Mucosa of stomach (tissue), 1 donor: Measurements from ENCODE around the gene PRCC.

Experiments used
- H3K27me3 ChIP-seq: one replicate; pipeline ENCODE4 v1.7.0; 2013; ENCODE audit warnings: mild to moderate bottlenecking, low read length; ENCODE audit not compliant: control insufficient read depth, insufficient read depth
- H3K36me3 ChIP-seq: one replicate; pipeline ENCODE4 v1.7.0; 2013; ENCODE audit warnings: low read length; ENCODE audit not compliant: control insufficient read depth, insufficient read depth
- H3K4me1 ChIP-seq: one replicate; pipeline ENCODE4 v1.7.0; 2013; ENCODE audit warnings: mild to moderate bottlenecking, low read length; ENCODE audit not compliant: control insufficient read depth, insufficient read depth
- H3K4me3 ChIP-seq: one replicate; pipeline ENCODE4 v1.7.0; 2013; ENCODE audit warnings: low read length
- H3K9ac ChIP-seq: one replicate; pipeline ENCODE4 v1.7.0; 2013; ENCODE audit warnings: mild to moderate bottlenecking, low read length, moderate library complexity
- H3K9me3 ChIP-seq: one replicate; pipeline ENCODE4 v1.7.0; 2013; ENCODE audit warnings: mild to moderate bottlenecking, low read length, moderate library complexity; ENCODE audit not compliant: control insufficient read depth
- donor health status: Pancreatic carcinoma.

Gene PRCC

DNA sequence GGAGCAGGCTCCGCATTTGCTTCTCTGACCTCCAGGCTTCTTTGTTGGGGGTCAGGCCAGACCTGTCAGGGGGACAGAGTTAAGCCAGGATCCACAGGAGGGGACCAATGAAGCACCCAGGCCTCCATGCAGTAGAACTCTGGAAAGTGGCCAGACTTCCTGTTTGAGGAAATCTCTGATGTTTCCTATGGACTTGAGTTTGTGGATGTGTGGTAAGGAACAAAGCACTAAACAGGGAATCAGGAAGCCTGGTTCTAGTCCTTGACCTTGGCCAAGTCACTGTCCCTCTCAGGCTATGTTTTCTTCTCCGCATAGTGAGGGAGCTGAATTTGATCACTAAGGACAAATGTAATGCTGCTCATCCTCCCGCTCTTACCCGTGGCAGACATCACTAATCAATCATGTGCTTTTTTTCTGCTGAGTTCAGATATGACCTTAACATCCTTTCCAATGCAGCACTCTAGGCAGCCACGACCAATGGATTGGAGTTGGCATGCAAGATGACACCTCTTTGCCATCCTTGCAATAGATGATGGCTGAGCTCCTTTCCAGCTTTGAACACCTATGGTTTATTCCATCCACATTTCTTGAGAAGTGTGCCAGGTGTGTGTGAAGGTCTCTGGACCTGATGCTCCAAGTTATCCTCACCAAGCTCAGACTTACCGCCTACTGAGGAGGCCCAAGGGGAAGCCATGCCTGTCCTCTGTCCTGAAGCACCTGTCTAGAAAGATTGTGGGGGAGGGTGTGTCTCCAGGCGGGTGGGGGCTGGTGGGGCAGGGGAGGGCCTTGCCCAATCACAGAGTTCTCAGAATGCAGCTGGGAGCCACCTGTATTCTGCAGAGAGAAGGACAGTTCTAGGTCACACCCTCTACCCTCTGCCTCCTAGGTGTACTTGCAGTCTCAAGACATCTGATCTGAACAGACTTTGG is 39.4 kb downstream of the PRCC start:
- Histone ChIP-seq H3K27me3 (peaks cover 2% of the 10 kb centered on the region), H3K9ac (no peak overlapping the region), H3K9me3 (no peaks in the 10 kb centered on the region), H3K4me1 (peaks cover 11% of the 10 kb centered on the region), H3K4me3 (no peak overlapping the region), H3K36me3 (no peaks in the 10 kb centered on the region)

- no peak overlapping the region for H3K4me3 ChIP-seq
- no peaks in the 10 kb centered on the region for H3K36me3 ChIP-seq
- no peaks in the 10 kb centered on the region for H3K9me3 ChIP-seq
- H3K9ac ChIP-seq, result no peak overlapping the region
- peaks cover 8% of the 10 kb centered on the region for H3K27me3 ChIP-seq
- peaks cover 11% of the 10 kb centered on the region for H3K4me1 ChIP-seq
Observed at GRCh38 chr1:156807627-156808026, 40.3 kb downstream of the PRCC start.

GRCh38 chr1:156808186-156809030 is 41.1 kb downstream of the PRCC start:
- H3K4me1 ChIP-seq, result peaks cover 19% of the 10 kb centered on the region

GRCh38 chr1:156809281-156809680 is 41.9 kb downstream of the PRCC start:
- Histone ChIP-seq H3K9ac (no peak overlapping the region), H3K36me3 (no peaks in the 10 kb centered on the region), H3K9me3 (no peaks in the 10 kb centered on the region), H3K4me1 (peaks cover 24% of the 10 kb centered on the region), H3K4me3 (no peak overlapping the region), H3K27me3 (peaks cover 8% of the 10 kb centered on the region)

More at GRCh38 chr1:156808186-156809030, 41.1 kb downstream of the PRCC start:
- Histone ChIP-seq H3K9me3 (no peaks in the 10 kb centered on the region), H3K9ac (no peak overlapping the region), H3K27me3 (peaks cover 8% of the 10 kb centered on the region), H3K36me3 (no peaks in the 10 kb centered on the region), H3K4me3 (no peak overlapping the region)

DNA sequence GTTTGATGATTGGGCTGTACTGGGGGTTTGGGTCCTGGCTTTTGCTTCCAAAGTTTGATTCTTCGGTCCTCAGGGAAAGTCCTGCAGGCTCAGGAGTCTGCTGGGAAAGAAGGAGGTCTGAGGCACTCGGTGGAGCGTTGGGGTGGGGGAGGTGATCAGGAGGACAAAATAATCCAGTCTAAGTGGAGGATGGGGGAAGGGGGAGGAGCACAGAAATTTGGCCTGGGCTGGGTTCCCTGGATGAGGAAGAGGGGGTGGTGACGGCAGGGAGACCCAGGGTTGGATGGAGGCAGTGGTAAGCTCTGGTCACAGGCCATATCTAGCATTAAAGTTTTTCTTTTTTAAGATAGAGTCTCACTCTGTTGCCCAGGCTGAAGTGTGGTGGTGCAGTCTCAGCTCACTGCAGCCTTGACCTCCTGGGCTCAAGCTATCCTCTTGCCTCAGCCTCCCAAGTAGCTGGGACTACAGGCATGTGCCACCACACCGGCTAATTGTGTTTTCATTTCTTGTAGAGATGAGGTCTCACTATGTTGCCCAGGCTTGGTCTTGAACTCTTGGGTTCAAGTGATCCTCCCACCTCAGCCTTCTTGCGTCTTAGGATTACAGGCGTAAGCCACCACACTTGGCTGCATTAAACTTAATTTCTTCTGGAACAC is 42.5 kb downstream of the PRCC start:
- no peaks in the 10 kb centered on the region for H3K36me3 ChIP-seq
- H3K27me3 ChIP-seq, result peaks cover 8% of the 10 kb centered on the region
- H3K9me3 ChIP-seq, result no peaks in the 10 kb centered on the region
- H3K4me1 ChIP-seq, result peaks cover 24% of the 10 kb centered on the region
- no peak overlapping the region for H3K4me3 ChIP-seq
- H3K9ac ChIP-seq, result no peak overlapping the region

GRCh38 chr1:156811168-156811567 is 43.8 kb downstream of the PRCC start:
- Histone ChIP-seq H3K36me3 (no peaks in the 10 kb centered on the region), H3K9ac (no peak overlapping the region), H3K4me1 (peaks cover 26% of the 10 kb centered on the region), H3K4me3 (no peak overlapping the region), H3K27me3 (peaks cover 8% of the 10 kb centered on the region), H3K9me3 (no peaks in the 10 kb centered on the region)

GRCh38 chr1:156812293-156812990 is 45.1 kb downstream of the PRCC start:
- H3K9me3 ChIP-seq, result no peaks in the 10 kb centered on the region
- no peaks in the 10 kb centered on the region for H3K36me3 ChIP-seq
- no peak overlapping the region for H3K4me3 ChIP-seq
- peaks cover 8% of the 10 kb centered on the region for H3K27me3 ChIP-seq
- H3K4me1 ChIP-seq, result peaks cover 26% of the 10 kb centered on the region
- H3K9ac ChIP-seq, result no peak overlapping the region

DNA sequence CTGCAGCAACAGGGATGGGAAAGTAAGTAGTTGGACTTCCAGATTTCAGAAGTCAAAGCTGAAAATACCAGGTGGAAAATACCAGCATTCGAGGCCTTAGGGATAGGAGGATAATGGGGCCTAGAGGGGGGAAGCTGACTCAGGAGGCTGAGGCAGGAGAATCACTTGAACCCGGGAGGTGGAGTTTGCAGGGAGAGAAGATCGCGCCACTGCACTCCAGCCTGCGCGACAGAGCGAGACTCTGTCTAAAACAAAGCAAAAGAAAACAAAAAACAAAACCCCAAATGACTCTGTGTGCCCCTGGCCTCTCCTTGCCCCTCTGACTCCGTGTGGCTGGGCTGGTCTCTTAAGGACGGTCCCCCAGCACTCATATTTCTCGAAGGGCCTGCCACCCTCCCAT is 46.0 kb downstream of the PRCC start:
- H3K27me3 ChIP-seq, result peaks cover 8% of the 10 kb centered on the region
- no peaks in the 10 kb centered on the region for H3K9me3 ChIP-seq
- H3K9ac ChIP-seq, result peak overlapping the region; percentile 60

DNA sequence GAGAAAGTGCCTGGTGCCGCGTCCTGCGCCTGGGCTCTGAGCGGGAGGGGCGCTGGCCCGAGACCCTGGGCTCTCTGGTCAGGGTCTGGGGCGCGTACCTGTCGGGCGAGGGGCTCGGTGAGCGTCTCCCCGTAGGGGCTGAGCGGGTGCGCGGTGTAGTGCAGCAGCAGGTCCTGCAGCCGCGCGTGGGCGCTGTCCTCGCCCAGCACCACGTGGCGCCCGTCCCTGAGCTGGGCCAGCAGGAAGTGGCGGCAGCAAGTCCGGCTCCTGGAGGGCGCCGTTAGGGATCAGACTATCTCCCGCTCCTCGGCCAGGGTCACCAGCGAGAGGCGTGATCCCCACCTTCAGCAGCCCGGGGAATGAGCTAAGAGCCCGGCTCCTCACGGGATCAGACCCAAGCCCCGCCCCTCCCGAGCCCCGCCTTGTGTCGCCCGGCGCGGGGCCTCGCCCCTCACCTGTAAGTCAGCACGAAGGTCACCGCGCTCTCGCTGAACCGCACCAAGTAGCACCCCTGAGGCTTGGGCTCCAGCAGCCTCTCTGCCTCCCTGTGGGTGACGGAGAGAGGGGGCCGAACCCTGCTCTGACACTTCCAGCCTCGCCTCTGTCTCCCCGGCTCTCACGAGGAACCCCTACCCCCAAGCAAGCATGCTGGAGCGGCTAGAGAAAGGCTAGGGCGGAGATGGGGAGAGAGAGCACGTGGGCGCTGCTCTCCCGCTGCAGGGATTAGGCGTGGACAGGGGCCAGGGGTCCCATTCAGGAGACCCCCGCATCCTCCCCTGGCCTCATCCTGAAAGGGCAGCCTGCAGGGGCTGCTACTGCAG is 46.6 kb downstream of the PRCC start:
- Histone ChIP-seq H3K4me1 (peaks cover 26% of the 10 kb centered on the region), H3K4me3 (peak overlapping the region; percentile 67), H3K9ac (peak overlapping the region; percentile 60), H3K36me3 (no peaks in the 10 kb centered on the region), H3K9me3 (no peaks in the 10 kb centered on the region), H3K27me3 (peaks cover 8% of the 10 kb centered on the region)

More for the DNA sequence above, 46.0 kb downstream of the PRCC start:
- H3K36me3 ChIP-seq, result no peaks in the 10 kb centered on the region
- peaks cover 26% of the 10 kb centered on the region for H3K4me1 ChIP-seq
- H3K4me3 ChIP-seq, result peak overlapping the region; percentile 67

DNA sequence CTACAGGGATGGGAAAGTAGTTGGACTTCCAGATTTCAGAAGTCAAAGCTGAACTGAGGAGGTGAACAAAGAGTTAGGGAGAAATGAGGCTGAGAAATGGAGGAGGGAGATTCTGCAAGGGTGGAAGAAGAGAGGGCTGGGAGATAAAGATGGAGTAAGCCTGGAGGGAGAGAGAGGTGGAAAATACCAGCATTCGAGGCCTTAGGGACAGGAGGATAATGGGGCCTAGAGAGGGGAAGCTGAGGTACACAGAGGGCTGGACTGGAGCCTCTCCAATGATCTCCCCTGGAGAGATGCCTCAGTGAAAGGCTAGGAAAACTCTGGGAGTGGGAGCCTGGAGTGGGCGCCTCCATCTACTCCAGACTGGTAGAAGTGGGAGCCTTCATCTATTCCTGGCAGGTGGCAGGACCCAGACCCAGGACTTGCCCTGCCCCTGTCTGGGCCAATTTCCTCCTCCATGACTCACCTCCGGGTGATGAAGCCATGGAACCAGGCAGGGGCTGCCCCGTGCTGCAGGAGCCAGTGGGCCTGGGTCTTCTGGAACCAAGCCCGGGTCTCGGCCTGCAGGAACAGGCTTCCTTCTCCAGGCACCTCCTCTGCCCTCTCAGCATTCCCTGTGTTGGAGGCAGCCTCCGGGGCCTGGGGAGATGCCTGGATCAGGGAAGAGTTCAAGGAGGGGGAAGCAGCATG is 47.4 kb downstream of the PRCC start:
- Histone ChIP-seq H3K4me1 (peaks cover 26% of the 10 kb centered on the region), H3K27me3 (peaks cover 8% of the 10 kb centered on the region), H3K9ac (peak overlapping the region; percentile 60), H3K4me3 (no peak overlapping the region), H3K36me3 (no peaks in the 10 kb centered on the region), H3K9me3 (no peaks in the 10 kb centered on the region)
